H9 (cell line): ENCODE results near the gene RMI2. TPM values are rescaled to one million over a fixed set of nuclear protein-coding genes. Genes with fewer than 3 reads are reported as not detected.

Source experiments
- DNase-seq: peaks from one replicate; pipeline ENCODE4 v3.0.0-alpha.2; 2017
- H2AFZ ChIP-seq: one replicate; pipeline ENCODE4 v1.6.1; 2013; ENCODE audit warnings: mild to moderate bottlenecking, low read length, control low read depth, moderate library complexity
- H2AK5ac ChIP-seq: 2 replicates; pipeline ENCODE4 v1.6.1; 2013; ENCODE audit warnings: low read length, control low read depth, mixed read lengths; ENCODE audit not compliant: insufficient read length
- H2BK120ac ChIP-seq: one replicate; pipeline ENCODE4 v1.6.1; 2013; ENCODE audit warnings: low read depth, mild to moderate bottlenecking, low read length, control low read depth, inconsistent platforms; ENCODE audit not compliant: poor library complexity, severe bottlenecking
- H2BK12ac ChIP-seq: 2 replicates; pipeline ENCODE4 v1.6.1; 2013; ENCODE audit warnings: low read length, control low read depth, mixed read lengths, low read depth; ENCODE audit not compliant: insufficient read length
- H2BK15ac ChIP-seq: 2 replicates; pipeline ENCODE4 v1.6.1; 2013; ENCODE audit warnings: low read depth, low read length, control low read depth
- H2BK20ac ChIP-seq: one replicate; pipeline ENCODE4 v1.6.1; 2013; ENCODE audit warnings: low read depth, mild to moderate bottlenecking, low read length, control low read depth, inconsistent platforms; ENCODE audit not compliant: poor library complexity, severe bottlenecking
- H2BK5ac ChIP-seq: 2 replicates; pipeline ENCODE4 v1.6.1; 2013; ENCODE audit warnings: low read length, control low read depth, mixed read lengths; ENCODE audit not compliant: insufficient read length
- H3K14ac ChIP-seq: 2 replicates; pipeline ENCODE4 v1.6.1; 2013; ENCODE audit warnings: low read length, control low read depth; ENCODE audit not compliant: insufficient read depth
- H3K18ac ChIP-seq: 2 replicates; pipeline ENCODE4 v1.6.1; 2013; ENCODE audit warnings: low read depth, mild to moderate bottlenecking, mixed read lengths, low read length, control low read depth; ENCODE audit not compliant: insufficient read length
- H3K23ac ChIP-seq: 2 replicates; pipeline ENCODE4 v1.6.1; 2013; ENCODE audit warnings: low read length, control low read depth, mixed read lengths, low read depth; ENCODE audit not compliant: insufficient read length
- H3K23me2 ChIP-seq: 2 replicates; pipeline ENCODE4 v1.6.1; 2013; ENCODE audit warnings: low read depth, mild to moderate bottlenecking, mixed read lengths, low read length, control low read depth; ENCODE audit not compliant: insufficient read length, poor library complexity, severe bottlenecking
- H3K27ac ChIP-seq: 2 replicates; pipeline ENCODE4 v1.5.1; 2013; ENCODE audit warnings: low read length, control low read depth, mixed read lengths, low read depth; ENCODE audit not compliant: insufficient read length
- H3K27me3 ChIP-seq: 2 replicates; pipeline ENCODE4 v1.6.1; 2013; ENCODE audit warnings: low read length, control low read depth, inconsistent platforms; ENCODE audit not compliant: insufficient read depth
- H3K4ac ChIP-seq: 2 replicates; pipeline ENCODE4 v1.6.1; 2013; ENCODE audit warnings: low read depth, mild to moderate bottlenecking, control low read depth, inconsistent platforms, low read length, moderate library complexity
- H3K4me1 ChIP-seq: 2 replicates; pipeline ENCODE4 v1.6.1; 2013; ENCODE audit warnings: low read length, control low read depth, inconsistent platforms; ENCODE audit not compliant: insufficient read depth
- H3K4me2 ChIP-seq: 2 replicates; pipeline ENCODE4 v1.6.1; 2013; ENCODE audit warnings: low read length, control low read depth, mixed read lengths; ENCODE audit not compliant: insufficient read length, insufficient read depth
- H3K56ac ChIP-seq: 2 replicates; pipeline ENCODE4 v1.6.1; 2013; ENCODE audit warnings: low read depth, mild to moderate bottlenecking, mixed read lengths, low read length, control low read depth; ENCODE audit not compliant: insufficient read length
- H3K79me1 ChIP-seq: 2 replicates; pipeline ENCODE4 v1.6.1; 2013; ENCODE audit warnings: low read depth, mild to moderate bottlenecking, moderate library complexity, low read length, control low read depth, inconsistent platforms; ENCODE audit not compliant: insufficient read depth, poor library complexity, severe bottlenecking
- H3K79me2 ChIP-seq: 2 replicates; pipeline ENCODE4 v1.6.1; 2013; ENCODE audit warnings: low read length, control low read depth, inconsistent platforms; ENCODE audit not compliant: insufficient read depth
- H3K9ac ChIP-seq: 2 replicates; pipeline ENCODE4 v1.6.1; 2013; ENCODE audit warnings: low read length, control low read depth, mixed read lengths; ENCODE audit not compliant: insufficient read length; ENCODE audit errors: extremely low read depth
- H3K9me3 ChIP-seq: one replicate; pipeline ENCODE4 v1.6.1; 2013; ENCODE audit warnings: low read depth, low read length, inconsistent platforms; ENCODE audit not compliant: control insufficient read depth
- H3T11ph ChIP-seq: one replicate; pipeline ENCODE4 v1.6.1; 2013; ENCODE audit warnings: mild to moderate bottlenecking, low read length, control low read depth, inconsistent platforms
- H4K20me1 ChIP-seq: one replicate; pipeline ENCODE4 v1.6.1; 2013; ENCODE audit not compliant: control insufficient read depth, insufficient read length, insufficient read depth
- H4K5ac ChIP-seq: 2 replicates; pipeline ENCODE4 v1.6.1; 2013; ENCODE audit warnings: low read depth, mild to moderate bottlenecking, mixed read lengths, low read length, control low read depth; ENCODE audit not compliant: insufficient read length
- H4K8ac ChIP-seq: replicated peaks from 2 replicates; pipeline ENCODE4 v1.6.1; 2013; ENCODE audit warnings: low read length, control low read depth, mixed read lengths, low read depth; ENCODE audit not compliant: insufficient read length
- H4K91ac ChIP-seq: 2 replicates; pipeline ENCODE4 v1.6.1; 2013; ENCODE audit warnings: low read depth, mild to moderate bottlenecking, moderate library complexity, mixed read lengths, low read length, control low read depth; ENCODE audit not compliant: insufficient read length
- H3K27ac Mint-ChIP-seq, 3 experiments: 2 replicates in 2 of 3; 3 replicates in 1 of 3; pipeline ENCODE4 v1.8.0; 2020 to 2021; ENCODE audit warnings: mixed read lengths in 3 of 3, mild to moderate bottlenecking in 1 of 3, moderate library complexity in 1 of 3
- H3K27me3 Mint-ChIP-seq: 2 replicates; pipeline ENCODE4 v1.8.0; 2021; ENCODE audit warnings: low read depth, mild to moderate bottlenecking, moderate library complexity, mixed read lengths
- H3K36me3 Mint-ChIP-seq, 3 experiments: 2 replicates in 2 of 3; 3 replicates in 1 of 3; pipeline ENCODE4 v1.8.0; 2020 to 2021; ENCODE audit warnings: low read depth in 3 of 3, mixed read lengths in 3 of 3; ENCODE audit not compliant: insufficient read depth in 1 of 3
- H3K4me1 Mint-ChIP-seq, 2 experiments: 2 replicates each; pipeline ENCODE4 v1.8.0; 2020; ENCODE audit warnings: mixed read lengths in 2 of 2
- H3K4me3 Mint-ChIP-seq, 2 experiments: 2 replicates in 1 of 2; 3 replicates in 1 of 2; pipeline ENCODE4 v1.8.0; 2020 to 2021; ENCODE audit warnings: mild to moderate bottlenecking in 2 of 2, mixed read lengths in 2 of 2, moderate library complexity in 1 of 2
- H3K9me3 Mint-ChIP-seq, 2 experiments: 2 replicates in 1 of 2; 3 replicates in 1 of 2; pipeline ENCODE4 v1.8.0; 2020; ENCODE audit warnings: mild to moderate bottlenecking in 2 of 2, mixed read lengths in 2 of 2, moderate library complexity in 1 of 2
- WGBS: extraction: QIAGEN DNeasy Blood & Tissue Kit; methylation state at CpG from one replicate; pipeline ENCODE4 v1.1.7; 2013; ENCODE audit warnings: missing lambda C conversion rate, low lambda C conversion rate, mixed read lengths; ENCODE audit not compliant: insufficient read length; ENCODE audit errors: extremely low coverage; 5-methylcytosine and 5-hydroxymethylcytosine counted together
- total RNA-seq: library from RNA; stranded (reverse); gene quantifications from 2 replicates; pipeline ENCODE4 v1.2.1, GENCODE V29; 2021
- TF ChIP-seq, protein P1 (sequence below): fragments of 200-600 bp; sonication (generic); conservative IDR thresholded peaks from 3 replicates; pipeline ENCODE4 v1.8.0; 2021; ENCODE audit warnings: antibody characterized with exemption, mild to moderate bottlenecking

Gene RMI2
- total RNA-seq, 1 experiment from 2014 or later, result 57.6 TPM

DNA sequence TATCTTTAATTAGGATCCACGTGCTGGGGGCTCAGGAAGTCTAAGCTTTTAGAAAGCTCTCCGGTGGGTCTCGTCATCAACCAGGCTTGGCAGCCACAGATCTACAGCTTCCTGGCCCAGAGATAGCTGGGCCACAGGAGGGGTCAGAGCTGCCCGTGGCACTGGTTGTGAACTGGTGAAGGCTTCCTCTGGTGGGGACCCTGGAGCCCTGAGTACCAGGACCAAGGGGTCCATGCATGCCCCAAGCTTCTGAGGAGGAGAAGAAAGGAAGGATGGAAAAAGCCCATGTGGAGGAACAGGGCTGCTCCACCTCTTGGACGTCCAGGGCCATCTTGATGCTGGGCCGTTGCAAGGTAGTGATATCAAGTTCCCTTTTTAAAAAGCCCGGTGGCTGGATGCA lies 13.3 kb downstream of the RMI2 start:
- Histone ChIP-seq H3K4ac (no peak overlapping the region), H2BK5ac (no peak overlapping the region), H2BK120ac (no peak overlapping the region), H3K27ac (no peak overlapping the region), H3K4me1 (no peaks in the 10 kb centered on the region; the same call in 1 of the 2 replicates), H2BK15ac (no peak overlapping the region), H2AK5ac (no peak overlapping the region), H3K79me1 (no peaks in the 10 kb centered on the region), H3K4me2 (no peak overlapping the region), H3K79me2 (no peaks in the 10 kb centered on the region), H3K23ac (no peak overlapping the region), H4K91ac (no peak overlapping the region), H4K8ac (no peak overlapping the region), H3T11ph (no peak overlapping the region), H2AFZ (no peak overlapping the region), H3K23me2 (no peaks in the 10 kb centered on the region), H2BK12ac (no peak overlapping the region), H4K5ac (no peak overlapping the region), H4K20me1 (no peaks in the 10 kb centered on the region), H3K18ac (no peak overlapping the region), H3K14ac (no peak overlapping the region), H3K56ac (no peak overlapping the region), H2BK20ac (no peak overlapping the region), H3K9ac (no peak overlapping the region), H3K9me3 (no peaks in the 10 kb centered on the region), H3K27me3 (no peaks in the 10 kb centered on the region)
- peaks cover 4 to 12% (median 4%) of the 10 kb centered on the region in 3 experiments; a peak in 3 of 7 replicates for H3K36me3 Mint-ChIP-seq
- WGBS, result no CpG with 5 or more reads among the region's 7 CpGs
- H3K27ac Mint-ChIP-seq, result no peak overlapping the region; a peak in 1 of 7 replicates
- no peaks in the 10 kb centered on the region for H3K9me3 Mint-ChIP-seq
- DNase-seq, result no peak
- no peak overlapping the region for H3K4me3 Mint-ChIP-seq
- H3K4me1 Mint-ChIP-seq, result peaks cover 33 to 43% of the 10 kb centered on the region in 2 experiments
- TF ChIP-seq, protein P1, sequence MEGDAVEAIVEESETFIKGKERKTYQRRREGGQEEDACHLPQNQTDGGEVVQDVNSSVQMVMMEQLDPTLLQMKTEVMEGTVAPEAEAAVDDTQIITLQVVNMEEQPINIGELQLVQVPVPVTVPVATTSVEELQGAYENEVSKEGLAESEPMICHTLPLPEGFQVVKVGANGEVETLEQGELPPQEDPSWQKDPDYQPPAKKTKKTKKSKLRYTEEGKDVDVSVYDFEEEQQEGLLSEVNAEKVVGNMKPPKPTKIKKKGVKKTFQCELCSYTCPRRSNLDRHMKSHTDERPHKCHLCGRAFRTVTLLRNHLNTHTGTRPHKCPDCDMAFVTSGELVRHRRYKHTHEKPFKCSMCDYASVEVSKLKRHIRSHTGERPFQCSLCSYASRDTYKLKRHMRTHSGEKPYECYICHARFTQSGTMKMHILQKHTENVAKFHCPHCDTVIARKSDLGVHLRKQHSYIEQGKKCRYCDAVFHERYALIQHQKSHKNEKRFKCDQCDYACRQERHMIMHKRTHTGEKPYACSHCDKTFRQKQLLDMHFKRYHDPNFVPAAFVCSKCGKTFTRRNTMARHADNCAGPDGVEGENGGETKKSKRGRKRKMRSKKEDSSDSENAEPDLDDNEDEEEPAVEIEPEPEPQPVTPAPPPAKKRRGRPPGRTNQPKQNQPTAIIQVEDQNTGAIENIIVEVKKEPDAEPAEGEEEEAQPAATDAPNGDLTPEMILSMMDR, result no peak
- peaks cover 1% of the 10 kb centered on the region; the same call in 1 of the 2 replicates for H3K27me3 Mint-ChIP-seq
